Measurements from ENCODE around the gene MYEF2. TPM values are rescaled to one million over a fixed set of nuclear protein-coding genes. Genes with fewer than 3 reads are reported as not detected.

Gene MYEF2
- total and polyA plus RNA-seq, 2 of the 13 experiments (the other 11 are each of a cell fraction or from before 2014, with no cell fraction given) = 10.3 to 10.5 TPM

GRCh38 chr15:48190932-48191573, 13.0 kb upstream of the MYEF2 start (continued):
- TF ChIP-seq HMGXB3 (CRISPR knock-in tag; IDR thresholded peaks at IDR 0.05; ENCODE audit: borderline replicate concordance) (peak; percentile 75), TOE1 (CRISPR knock-in tag; IDR thresholded peaks at IDR 0.05) (no peak), ZNF616 (CRISPR knock-in tag; IDR thresholded peaks at IDR 0.05; ENCODE audit: low read depth) (no peak), CEBPB (IDR thresholded peaks at IDR 0.05; ENCODE audit: borderline replicate concordance, low read depth, low read length) (no peak), SOX5 (CRISPR knock-in tag; IDR thresholded peaks at IDR 0.05; ENCODE audit: borderline replicate concordance) (peak; percentile 20; the same call in 1 of the 2 replicates), HOXA5 (CRISPR knock-in tag; IDR thresholded peaks at IDR 0.05) (peak; percentile 75), ZMYM4 (CRISPR knock-in tag; IDR thresholded peaks at IDR 0.05) (peak; percentile 26; the same call in 1 of the 2 replicates), TSC22D2 (CRISPR knock-in tag; IDR thresholded peaks at IDR 0.05; ENCODE audit: borderline replicate concordance) (peak; percentile 81; the same call in 1 of the 2 replicates), ZNF749 (CRISPR knock-in tag; IDR thresholded peaks at IDR 0.05; ENCODE audit: borderline replicate concordance) (no peak), TEAD2 (CRISPR knock-in tag; IDR thresholded peaks at IDR 0.05) (no peak), CREBL2 (CRISPR knock-in tag; IDR thresholded peaks at IDR 0.05; ENCODE audit: borderline replicate concordance) (no peak), GFI1 (CRISPR knock-in tag; IDR thresholded peaks at IDR 0.05; ENCODE audit: borderline replicate concordance) (no peak), ZHX2 (IDR thresholded peaks at IDR 0.05; ENCODE audit: low read depth) (no peak), ZHX2 (CRISPR knock-in tag; IDR thresholded peaks at IDR 0.05; ENCODE audit: borderline replicate concordance) (0 out of 2 replicates have a peak, but pooled peaks have one; percentile 48), GZF1 (CRISPR knock-in tag; IDR thresholded peaks at IDR 0.05) (no peak), LRRFIP1 (CRISPR knock-in tag; conservative IDR thresholded peaks at IDR 0.05) (no peak)
